ENCODE data around the gene ANGPTL2. TPM values are rescaled to one million over a fixed set of nuclear protein-coding genes. Genes with fewer than 3 reads are reported as not detected.
A peak's percentile ranks its signal among the peaks of the same experiment; 100 is the strongest.

The ANGPTL2 gene
- total RNA-seq, 1 donor from 2014 or later: 20.6 TPM

GRCh38 chr9:127049581-127049980, 72.9 kb downstream of the ANGPTL2 start:
- no peak for TF ChIP-seq CTCF (conservative IDR thresholded peaks at IDR 0.05)
- no peaks in the 10 kb centered on the region for H3K9me3 Mint-ChIP-seq
- no peaks in the 10 kb centered on the region for H3K36me3 Mint-ChIP-seq
- H3K27ac Mint-ChIP-seq: no peak overlapping the region
- no peak overlapping the region for H3K4me3 Mint-ChIP-seq
- no peaks in the 10 kb centered on the region for H3K27me3 Mint-ChIP-seq
- peaks cover 11% of the 10 kb centered on the region for H3K4me1 Mint-ChIP-seq (ENCODE audit: unreplicated experiment)
- DNase-seq (ENCODE audit: extremely low spot score, unreplicated experiment): peak; percentile 42

- Mint-ChIP-seq H3K36me3 (no peaks in the 10 kb centered on the region), H3K4me3 (no peak overlapping the region), H3K9me3 (no peaks in the 10 kb centered on the region), H3K27ac (no peak overlapping the region), H3K4me1 (ENCODE audit: unreplicated experiment) (peaks cover 11% of the 10 kb centered on the region), H3K27me3 (no peaks in the 10 kb centered on the region)
- DNase-seq (ENCODE audit: extremely low spot score, unreplicated experiment): peak; percentile 27
- TF ChIP-seq CTCF (conservative IDR thresholded peaks at IDR 0.05): no peak
Measured at GRCh38 chr9:127049044-127049443, 73.4 kb downstream of the ANGPTL2 start.

- Mint-ChIP-seq H3K4me3 (no peak overlapping the region), H3K4me1 (ENCODE audit: unreplicated experiment) (peaks cover 3% of the 10 kb centered on the region), H3K27ac (no peak overlapping the region), H3K9me3 (no peaks in the 10 kb centered on the region), H3K27me3 (no peaks in the 10 kb centered on the region), H3K36me3 (no peaks in the 10 kb centered on the region)
- peak; percentile 22 for DNase-seq (ENCODE audit: extremely low spot score, unreplicated experiment)
- TF ChIP-seq CTCF (conservative IDR thresholded peaks at IDR 0.05): no peak
Measured at GRCh38 chr9:127047971-127048370, 74.5 kb downstream of the ANGPTL2 start.

GRCh38 chr9:127045148-127045547, 77.3 kb downstream of the ANGPTL2 start:
- Mint-ChIP-seq H3K27me3 (no peaks in the 10 kb centered on the region), H3K27ac (no peak overlapping the region), H3K4me3 (no peak overlapping the region), H3K4me1 (ENCODE audit: unreplicated experiment) (peaks cover 3% of the 10 kb centered on the region), H3K9me3 (no peaks in the 10 kb centered on the region), H3K36me3 (no peaks in the 10 kb centered on the region)
- no peak for TF ChIP-seq CTCF (conservative IDR thresholded peaks at IDR 0.05)
- no peak for DNase-seq (ENCODE audit: extremely low spot score, unreplicated experiment)

- Mint-ChIP-seq H3K27ac (no peak overlapping the region), H3K9me3 (no peaks in the 10 kb centered on the region), H3K36me3 (no peaks in the 10 kb centered on the region), H3K4me3 (no peak overlapping the region), H3K27me3 (no peaks in the 10 kb centered on the region), H3K4me1 (ENCODE audit: unreplicated experiment) (no peaks in the 10 kb centered on the region)
- no peak for TF ChIP-seq CTCF (conservative IDR thresholded peaks at IDR 0.05)
- peak; percentile 13 for DNase-seq (ENCODE audit: extremely low spot score, unreplicated experiment)
Measured at GRCh38 chr9:127039492-127039891, 82.9 kb downstream of the ANGPTL2 start.

GRCh38 chr9:127038531-127038930, 83.9 kb downstream of the ANGPTL2 start:
- Mint-ChIP-seq H3K27me3 (no peaks in the 10 kb centered on the region), H3K9me3 (no peaks in the 10 kb centered on the region), H3K36me3 (no peaks in the 10 kb centered on the region), H3K4me1 (ENCODE audit: unreplicated experiment) (peaks cover 4% of the 10 kb centered on the region), H3K4me3 (no peak overlapping the region), H3K27ac (no peak overlapping the region)
- no peak for DNase-seq (ENCODE audit: extremely low spot score, unreplicated experiment)
- TF ChIP-seq CTCF (conservative IDR thresholded peaks at IDR 0.05): no peak
